Measurements from ENCODE around the gene CCDC9.
A peak's percentile ranks its signal among the peaks of the same experiment; 100 is the strongest.

CCDC9 gene

GRCh38 chr19:47270408-47270807 is 14.1 kb downstream of the CCDC9 start:
- H3K9me3 ChIP-seq: no peaks in the 10 kb centered on the region
- no peaks in the 10 kb centered on the region for H3K27me3 ChIP-seq
- intact Hi-C loops (cut with DNase I; ENCODE audit: low total_unique reads): no loop called here
- no peak overlapping the region for H3K4me3 ChIP-seq
- no peak overlapping the region for H3K27ac ChIP-seq
- peaks cover 0 to 20% (median 11%) of the 10 kb centered on the region in 4 donors for H3K4me1 ChIP-seq
- TF ChIP-seq CTCF (IDR thresholded peaks at IDR 0.05): no peak
- no peak for DNase-seq
- peaks cover 41 to 64% (median 52%) of the 10 kb centered on the region in 3 donors for H3K36me3 ChIP-seq

GRCh38 chr19:47271949-47272348 is 15.6 kb downstream of the CCDC9 start:
- Histone ChIP-seq H3K27ac (peak overlapping the region; percentile 41 to 99), H3K27me3 (no peaks in the 10 kb centered on the region), H3K4me1 (peaks cover 0 to 32% (median 25%) of the 10 kb centered on the region in 4 donors), H3K4me3 (no peak overlapping the region), H3K36me3 (peaks cover 28 to 51% (median 40%) of the 10 kb centered on the region in 3 donors), H3K9me3 (no peaks in the 10 kb centered on the region)
- no peak for TF ChIP-seq CTCF (IDR thresholded peaks at IDR 0.05)
- intact Hi-C loops (cut with DNase I; ENCODE audit: low total_unique reads): loop anchor here (2.0 kb wide), 1 partner anchor 13 kb away; no protein-coding TSS in a partner anchor
- DNase-seq: no peak

GRCh38 chr19:47272448-47273312 is 16.4 kb downstream of the CCDC9 start:
- intact Hi-C loops (cut with DNase I; ENCODE audit: low total_unique reads): loop anchor here (2.0 kb wide), 1 partner anchor 14 kb away; no protein-coding TSS in a partner anchor
- peak in 1 of 2 donors; percentile 65 for DNase-seq
- TF ChIP-seq CTCF (IDR thresholded peaks at IDR 0.05): no peak
- Histone ChIP-seq H3K4me1 (peaks cover 0 to 39% (median 31%) of the 10 kb centered on the region in 4 donors), H3K9me3 (no peaks in the 10 kb centered on the region), H3K27me3 (no peaks in the 10 kb centered on the region), H3K36me3 (peaks cover 20 to 43% (median 32%) of the 10 kb centered on the region in 3 donors), H3K27ac (peak overlapping the region; percentile 99), H3K4me3 (peak overlapping the region; percentile 76 to 98)

GRCh38 chr19:47273313-47274070 is 17.2 kb downstream of the CCDC9 start:
- peak; percentile 95 to 98 for DNase-seq
- H3K36me3 ChIP-seq: peaks cover 12 to 35% (median 24%) of the 10 kb centered on the region in 3 donors
- peak in 1 of 2 experiments; percentile 11 for TF ChIP-seq CTCF (IDR thresholded peaks at IDR 0.05)
- H3K27ac ChIP-seq: peak overlapping the region; percentile 99
- peak overlapping the region; percentile 76 to 98 for H3K4me3 ChIP-seq
- no peaks in the 10 kb centered on the region for H3K27me3 ChIP-seq
- no peaks in the 10 kb centered on the region for H3K9me3 ChIP-seq
- H3K4me1 ChIP-seq: peaks cover 0 to 46% (median 36%) of the 10 kb centered on the region in 4 donors
- intact Hi-C loops (cut with DNase I; ENCODE audit: low total_unique reads): loop anchor here (2.0 kb wide), 1 partner anchor 15 kb away; no protein-coding TSS in a partner anchor

GRCh38 chr19:47274071-47274890 is 18.0 kb downstream of the CCDC9 start, which contains the start of gene INAFM1:
Gene INAFM1, plus strand, starts transcription at chr19:47274885. Its CDS starts 35 bp downstream, at chr19:47274920.
- intact Hi-C loops (cut with DNase I; ENCODE audit: low total_unique reads): no loop called here
- H3K4me1 ChIP-seq: peaks cover 0 to 54% (median 42%) of the 10 kb centered on the region in 4 donors

More at GRCh38 chr19:47274071-47274890, 18.0 kb downstream of the CCDC9 start, which contains the start of gene INAFM1:
- peaks cover 12 to 27% (median 23%) of the 10 kb centered on the region in 3 donors for H3K36me3 ChIP-seq
- no peaks in the 10 kb centered on the region for H3K9me3 ChIP-seq
- H3K4me3 ChIP-seq: peak within 1 kb of the TSS; percentile 76 to 98
- no peaks in the 10 kb centered on the region for H3K27me3 ChIP-seq
- TF ChIP-seq CTCF (IDR thresholded peaks at IDR 0.05): no peak
- DNase-seq: peak; percentile 97 to 98
- peak within 1 kb of the TSS; percentile 99 for H3K27ac ChIP-seq
